Type B pancreatic cell (in vitro differentiated cells): Measurements from ENCODE around the gene OXT. TPM values are rescaled to one million over a fixed set of nuclear protein-coding genes. Genes with fewer than 3 reads are reported as not detected.

ENCODE experiments used
- DNase-seq: peaks from one replicate; pipeline ENCODE4 v3.0.0; 2021; ENCODE audit warnings: mixed read lengths; ENCODE audit not compliant: unreplicated experiment; ENCODE audit errors: extremely low spot score
- H3K27ac Mint-ChIP-seq: 2 replicates; pipeline ENCODE4 v1.8.0; 2021; ENCODE audit warnings: mild to moderate bottlenecking, mixed read lengths
- H3K27me3 Mint-ChIP-seq: 2 replicates; pipeline ENCODE4 v1.8.0; 2021; ENCODE audit warnings: mixed read lengths
- H3K36me3 Mint-ChIP-seq: 2 replicates; pipeline ENCODE4 v1.8.0; 2021; ENCODE audit warnings: mixed read lengths
- H3K4me1 Mint-ChIP-seq: one replicate; pipeline ENCODE4 v1.8.0; 2021; ENCODE audit warnings: mixed read lengths; ENCODE audit not compliant: unreplicated experiment
- H3K4me3 Mint-ChIP-seq: 2 replicates; pipeline ENCODE4 v1.8.0; 2021; ENCODE audit warnings: mild to moderate bottlenecking, mixed read lengths
- H3K9me3 Mint-ChIP-seq: 2 replicates; pipeline ENCODE4 v1.8.0; 2021; ENCODE audit warnings: mixed read lengths
- CTCF ChIP-seq: fragments of 200-600 bp; sonication (generic); conservative IDR thresholded peaks from 2 replicates; pipeline ENCODE4 v1.5.0; 2021; ENCODE audit warnings: antibody characterized with exemption, mild to moderate bottlenecking
- total RNA-seq: library from RNA; stranded (reverse); gene quantifications from 2 replicates; pipeline ENCODE4 v1.2.1, GENCODE V29; 2021; ENCODE audit warnings: low replicate concordance

Gene OXT
- total RNA-seq, 1 donor from 2014 or later: not detected

- no peaks in the 10 kb centered on the region for H3K36me3 Mint-ChIP-seq
- H3K27ac Mint-ChIP-seq: no peak overlapping the region
- H3K4me3 Mint-ChIP-seq: no peak overlapping the region
- no peaks in the 10 kb centered on the region for H3K9me3 Mint-ChIP-seq
- DNase-seq: no peak
- TF ChIP-seq CTCF: no peak
- no peaks in the 10 kb centered on the region for H3K4me1 Mint-ChIP-seq
- H3K27me3 Mint-ChIP-seq: no peaks in the 10 kb centered on the region
Observed at GRCh38 chr20:3109350-3110302, 38.2 kb downstream of the OXT start.

- H3K4me1 Mint-ChIP-seq: peaks cover 4% of the 10 kb centered on the region
- H3K27ac Mint-ChIP-seq: no peak overlapping the region
- H3K9me3 Mint-ChIP-seq: no peaks in the 10 kb centered on the region
- no peaks in the 10 kb centered on the region for H3K27me3 Mint-ChIP-seq
- no peak for DNase-seq
- no peak overlapping the region for H3K4me3 Mint-ChIP-seq
- H3K36me3 Mint-ChIP-seq: no peaks in the 10 kb centered on the region
- no peak for TF ChIP-seq CTCF
Observed at GRCh38 chr20:3111507-3111906, 40.1 kb downstream of the OXT start.

- no peak overlapping the region for H3K27ac Mint-ChIP-seq
- H3K4me1 Mint-ChIP-seq: peaks cover 4% of the 10 kb centered on the region
- no peak overlapping the region for H3K4me3 Mint-ChIP-seq
Observed at GRCh38 chr20:3111995-3112394, 40.6 kb downstream of the OXT start.

GRCh38 chr20:3115190-3116107, 44.0 kb downstream of the OXT start:
- no peak overlapping the region for H3K4me3 Mint-ChIP-seq
- peaks cover 4% of the 10 kb centered on the region for H3K4me1 Mint-ChIP-seq
- peak; percentile 84 for TF ChIP-seq CTCF
- H3K27ac Mint-ChIP-seq: no peak overlapping the region
- H3K27me3 Mint-ChIP-seq: no peaks in the 10 kb centered on the region
- H3K9me3 Mint-ChIP-seq: no peaks in the 10 kb centered on the region
- no peak for DNase-seq
- H3K36me3 Mint-ChIP-seq: no peaks in the 10 kb centered on the region

More at GRCh38 chr20:3111995-3112394, 40.6 kb downstream of the OXT start:
- no peak for TF ChIP-seq CTCF
- H3K36me3 Mint-ChIP-seq: no peaks in the 10 kb centered on the region
- no peaks in the 10 kb centered on the region for H3K9me3 Mint-ChIP-seq
- no peaks in the 10 kb centered on the region for H3K27me3 Mint-ChIP-seq
- DNase-seq: no peak

GRCh38 chr20:3116341-3116740, 44.9 kb downstream of the OXT start:
- TF ChIP-seq CTCF: no peak
- Mint-ChIP-seq H3K36me3 (peaks cover 7% of the 10 kb centered on the region), H3K27ac (no peak overlapping the region), H3K27me3 (no peaks in the 10 kb centered on the region), H3K9me3 (no peaks in the 10 kb centered on the region), H3K4me3 (no peak overlapping the region), H3K4me1 (peaks cover 4% of the 10 kb centered on the region)
- DNase-seq: no peak
